ENCODE measurements around the gene LIF. TPM values are rescaled to one million over a fixed set of nuclear protein-coding genes. Genes with fewer than 3 reads are reported as not detected.

LIF gene
- total and polyA plus RNA-seq, 2 donors from 2014 or later = 0.67 to 10.7 TPM

- FAIRE-seq (no peak), DNase-seq (peak in 1 of 5 donors; percentile 70)
- Histone ChIP-seq H3K4me1 (ENCODE audit: control insufficient read depth in 2 of 3, insufficient read depth in 2 of 3, low read depth in 1 of 3, low read length in 3 of 3) (peaks cover 0 to under 1% (median 0%) of the 10 kb centered on the region in 3 donors), H3K9me3 (ENCODE audit: control insufficient read depth in 2 of 3, insufficient read depth in 1 of 3, low read length in 3 of 3) (no peaks in the 10 kb centered on the region), H3K9ac (ENCODE audit: low read length in 3 of 3) (no peak overlapping the region), H3K27ac (ENCODE audit: low read depth in 2 of 2, low read length in 2 of 2) (no peak overlapping the region), H3K36me3 (ENCODE audit: control insufficient read depth in 2 of 3, insufficient read depth in 3 of 3, low read length in 3 of 3) (no peaks in the 10 kb centered on the region), H3K27me3 (ENCODE audit: control insufficient read depth, insufficient read depth, low read length) (no peaks in the 10 kb centered on the region), H3K4me3 (ENCODE audit: low read length in 3 of 3) (no peak overlapping the region)
- intact Hi-C loops (cut with DNase I) = loop anchor here (5.0 kb wide), 1 partner anchor 119 kb away; the partner anchor contains the start of gene RNF215
- TF ChIP-seq, protein P1, sequence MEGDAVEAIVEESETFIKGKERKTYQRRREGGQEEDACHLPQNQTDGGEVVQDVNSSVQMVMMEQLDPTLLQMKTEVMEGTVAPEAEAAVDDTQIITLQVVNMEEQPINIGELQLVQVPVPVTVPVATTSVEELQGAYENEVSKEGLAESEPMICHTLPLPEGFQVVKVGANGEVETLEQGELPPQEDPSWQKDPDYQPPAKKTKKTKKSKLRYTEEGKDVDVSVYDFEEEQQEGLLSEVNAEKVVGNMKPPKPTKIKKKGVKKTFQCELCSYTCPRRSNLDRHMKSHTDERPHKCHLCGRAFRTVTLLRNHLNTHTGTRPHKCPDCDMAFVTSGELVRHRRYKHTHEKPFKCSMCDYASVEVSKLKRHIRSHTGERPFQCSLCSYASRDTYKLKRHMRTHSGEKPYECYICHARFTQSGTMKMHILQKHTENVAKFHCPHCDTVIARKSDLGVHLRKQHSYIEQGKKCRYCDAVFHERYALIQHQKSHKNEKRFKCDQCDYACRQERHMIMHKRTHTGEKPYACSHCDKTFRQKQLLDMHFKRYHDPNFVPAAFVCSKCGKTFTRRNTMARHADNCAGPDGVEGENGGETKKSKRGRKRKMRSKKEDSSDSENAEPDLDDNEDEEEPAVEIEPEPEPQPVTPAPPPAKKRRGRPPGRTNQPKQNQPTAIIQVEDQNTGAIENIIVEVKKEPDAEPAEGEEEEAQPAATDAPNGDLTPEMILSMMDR (IDR thresholded peaks at IDR 0.05; ENCODE audit: borderline replicate concordance, extremely low read depth, insufficient read depth) = no peak
Measured at GRCh38 chr22:30268331-30268730, 21.8 kb upstream of the LIF start.

DNA sequence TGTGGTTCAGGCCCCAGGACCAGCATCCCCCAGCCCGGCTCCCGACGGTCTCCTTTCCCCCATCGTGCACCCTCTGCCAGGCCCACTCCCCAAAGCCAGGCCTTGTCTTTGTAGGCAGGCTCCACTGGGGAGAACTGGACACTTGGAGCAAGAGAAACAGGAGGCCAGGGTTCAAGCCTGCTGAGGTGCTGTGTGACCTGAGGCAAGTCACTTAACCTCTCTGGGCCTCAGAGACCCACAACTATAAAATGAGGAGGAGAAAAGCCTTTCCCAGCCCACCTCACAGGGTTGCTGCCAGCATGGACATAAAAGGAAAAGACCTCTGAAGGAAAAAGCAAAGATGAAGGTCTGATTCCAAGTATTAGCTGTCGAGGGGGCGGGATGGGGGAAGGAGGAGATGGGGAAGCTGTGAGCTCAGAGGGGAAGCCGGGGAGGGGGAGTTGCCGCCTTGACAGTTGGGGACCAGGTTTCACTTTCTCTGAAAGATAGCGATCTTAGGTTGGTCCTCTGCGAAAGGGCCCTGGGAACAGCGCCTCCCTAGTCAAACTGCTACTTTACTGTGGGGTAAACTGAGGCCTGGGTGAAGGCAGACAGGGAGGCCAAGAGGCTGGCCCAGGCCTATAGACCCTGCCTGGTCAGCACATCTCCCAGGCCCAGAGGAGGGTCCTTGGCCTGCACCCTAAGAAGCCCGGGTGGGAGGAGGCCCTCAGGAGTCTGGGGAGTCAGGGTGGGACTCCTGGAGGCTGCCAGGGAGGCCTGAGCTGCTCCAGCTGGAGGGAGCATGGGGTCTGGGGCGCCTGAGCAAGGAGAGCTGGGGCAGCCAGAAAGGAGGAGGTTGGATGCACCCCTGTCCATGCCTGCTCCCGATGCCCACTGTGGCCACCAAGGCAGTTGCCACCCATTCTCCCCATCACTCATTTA is 21.1 kb upstream of the LIF start:
- Histone ChIP-seq H3K4me1 (ENCODE audit: control insufficient read depth in 2 of 3, insufficient read depth in 2 of 3, low read depth in 1 of 3, low read length in 3 of 3) (peaks cover 0 to 4% (median 0%) of the 10 kb centered on the region in 3 donors), H3K27ac (ENCODE audit: low read depth in 2 of 2, low read length in 2 of 2) (no peak overlapping the region), H3K36me3 (ENCODE audit: control insufficient read depth in 2 of 3, insufficient read depth in 3 of 3, low read length in 3 of 3) (no peaks in the 10 kb centered on the region), H3K9ac (ENCODE audit: low read length in 3 of 3) (no peak overlapping the region), H3K4me3 (ENCODE audit: low read length in 3 of 3) (no peak overlapping the region), H3K9me3 (ENCODE audit: control insufficient read depth in 2 of 3, insufficient read depth in 1 of 3, low read length in 3 of 3) (no peaks in the 10 kb centered on the region), H3K27me3 (ENCODE audit: control insufficient read depth, insufficient read depth, low read length) (no peaks in the 10 kb centered on the region)
- intact Hi-C loops (cut with DNase I) = loop anchor here (5.0 kb wide), 1 partner anchor 120 kb away; the partner anchor contains the start of gene RNF215
- TF ChIP-seq, protein P1 (IDR thresholded peaks at IDR 0.05; ENCODE audit: borderline replicate concordance, extremely low read depth, insufficient read depth) = no peak
- peak in 1 of 5 donors; percentile 66 for DNase-seq
- no peak for FAIRE-seq

DNA sequence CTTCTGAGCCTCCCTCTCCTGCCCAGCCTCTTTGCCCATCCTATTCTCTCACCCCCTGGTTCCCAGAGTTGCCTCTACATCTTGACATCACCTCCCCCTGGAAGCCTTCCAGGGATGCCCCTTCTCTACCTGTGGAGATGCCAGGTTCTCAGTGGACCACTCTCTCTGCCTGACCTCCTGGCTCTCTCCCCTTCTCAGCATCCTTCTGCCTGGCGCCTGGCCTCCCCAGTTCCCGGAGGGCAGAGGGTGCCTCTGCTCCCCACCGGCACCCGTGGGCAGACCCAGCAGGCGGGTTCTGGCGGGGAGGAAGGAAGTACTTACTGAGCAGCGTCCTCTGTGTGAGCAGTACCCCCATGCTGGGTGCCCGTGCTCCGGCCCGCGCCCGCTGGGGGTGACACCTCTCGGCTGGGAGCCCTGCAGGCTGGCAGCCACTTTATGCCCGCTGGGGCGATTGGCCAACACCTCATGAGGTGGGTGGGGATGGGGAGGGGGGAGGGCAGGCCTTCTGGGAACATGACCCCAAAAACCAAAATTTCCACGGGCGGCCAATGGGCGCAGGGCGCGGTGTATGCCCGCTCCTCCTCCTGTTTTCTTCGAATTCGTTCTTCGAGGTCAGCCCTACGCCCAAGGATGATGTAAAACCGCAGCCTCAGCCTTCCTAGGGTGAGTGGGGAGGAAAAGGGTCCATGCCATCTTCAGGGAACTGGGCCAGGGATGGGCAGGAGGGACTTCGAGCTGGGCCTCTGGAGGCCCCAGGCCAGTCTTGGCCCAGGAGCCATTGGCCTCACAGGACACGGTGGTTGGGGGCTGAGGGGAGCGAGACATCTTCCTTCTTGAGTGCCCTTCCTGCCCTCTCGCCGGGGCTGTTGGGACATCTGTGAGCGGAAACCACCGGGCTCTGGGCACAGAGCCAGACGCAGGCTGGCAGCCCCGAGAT is 20.2 kb upstream of the LIF start, which contains the start of gene OSM:
Gene OSM (minus strand): TSS at position 407 of the 937 bp plus-strand sequence. CDS start 52 bp downstream, at position 355.
- no peak within 1 kb of the TSS for H3K9ac ChIP-seq (ENCODE audit: low read length in 3 of 3)
- no peaks in the 10 kb centered on the region for H3K36me3 ChIP-seq (ENCODE audit: control insufficient read depth in 2 of 3, insufficient read depth in 3 of 3, low read length in 3 of 3)
- FAIRE-seq = no peak
- DNase-seq = peak in 1 of 5 donors; percentile 87
- H3K4me1 ChIP-seq (ENCODE audit: control insufficient read depth in 2 of 3, insufficient read depth in 2 of 3, low read depth in 1 of 3, low read length in 3 of 3) = peaks cover 0 to 4% (median 0%) of the 10 kb centered on the region in 3 donors
- TF ChIP-seq, protein P1 (IDR thresholded peaks at IDR 0.05; ENCODE audit: borderline replicate concordance, extremely low read depth, insufficient read depth) = no peak
- no peaks in the 10 kb centered on the region for H3K27me3 ChIP-seq (ENCODE audit: control insufficient read depth, insufficient read depth, low read length)
- peak within 1 kb of the TSS in 1 of 2 donors; percentile 70 for H3K27ac ChIP-seq (ENCODE audit: low read depth in 2 of 2, low read length in 2 of 2)
- intact Hi-C loops (cut with DNase I) = loop anchor here (5.0 kb wide), 1 partner anchor 121 kb away; the partner anchor contains the start of gene RNF215
- H3K9me3 ChIP-seq (ENCODE audit: control insufficient read depth in 2 of 3, insufficient read depth in 1 of 3, low read length in 3 of 3) = no peaks in the 10 kb centered on the region
- peak within 1 kb of the TSS in 1 of 3 donors; percentile 13 for H3K4me3 ChIP-seq (ENCODE audit: low read length in 3 of 3)
